ENCODE data around the gene SP140L.
"Not testable (repeated sequence)": the region's sequence is repeated elsewhere in the genome, so short reads cannot be mapped to it uniquely, and the experiment has no call there.

DNA sequence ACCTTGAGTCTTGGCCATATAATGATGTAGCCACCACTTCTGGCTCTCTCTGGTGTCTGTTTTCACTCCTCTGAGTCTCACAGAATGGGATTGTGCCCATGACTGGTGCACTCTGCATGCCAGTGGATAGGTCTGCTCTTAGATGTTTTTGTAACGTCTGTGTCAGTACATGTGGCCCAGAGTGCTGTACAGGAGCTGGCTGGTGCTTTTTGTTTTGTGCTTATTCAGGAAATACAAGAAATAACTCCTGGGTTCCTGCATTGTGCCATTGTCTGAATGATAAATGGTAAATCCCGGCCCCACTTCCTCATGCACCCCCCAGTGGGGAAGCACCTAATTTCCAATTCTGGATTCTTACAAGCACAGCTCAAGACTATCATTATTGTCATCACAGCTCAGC lies 82.3 kb downstream of the SP140L start:
- TF ChIP-seq, protein P1, sequence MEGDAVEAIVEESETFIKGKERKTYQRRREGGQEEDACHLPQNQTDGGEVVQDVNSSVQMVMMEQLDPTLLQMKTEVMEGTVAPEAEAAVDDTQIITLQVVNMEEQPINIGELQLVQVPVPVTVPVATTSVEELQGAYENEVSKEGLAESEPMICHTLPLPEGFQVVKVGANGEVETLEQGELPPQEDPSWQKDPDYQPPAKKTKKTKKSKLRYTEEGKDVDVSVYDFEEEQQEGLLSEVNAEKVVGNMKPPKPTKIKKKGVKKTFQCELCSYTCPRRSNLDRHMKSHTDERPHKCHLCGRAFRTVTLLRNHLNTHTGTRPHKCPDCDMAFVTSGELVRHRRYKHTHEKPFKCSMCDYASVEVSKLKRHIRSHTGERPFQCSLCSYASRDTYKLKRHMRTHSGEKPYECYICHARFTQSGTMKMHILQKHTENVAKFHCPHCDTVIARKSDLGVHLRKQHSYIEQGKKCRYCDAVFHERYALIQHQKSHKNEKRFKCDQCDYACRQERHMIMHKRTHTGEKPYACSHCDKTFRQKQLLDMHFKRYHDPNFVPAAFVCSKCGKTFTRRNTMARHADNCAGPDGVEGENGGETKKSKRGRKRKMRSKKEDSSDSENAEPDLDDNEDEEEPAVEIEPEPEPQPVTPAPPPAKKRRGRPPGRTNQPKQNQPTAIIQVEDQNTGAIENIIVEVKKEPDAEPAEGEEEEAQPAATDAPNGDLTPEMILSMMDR (IDR thresholded peaks at IDR 0.05; ENCODE audit: low read depth, low read length, poor library complexity, severe bottlenecking) = not testable (repeated sequence)
- not testable (repeated sequence) for TF ChIP-seq EZH2phosphoT487 (IDR thresholded peaks at IDR 0.05; ENCODE audit: borderline replicate concordance, low read length)
